Brain pericyte (primary cell): Measurements from ENCODE around the gene BTBD2.

Source experiments
- DNase-seq: peaks from one replicate; pipeline ENCODE4 v3.0.0-alpha.2; 2012; ENCODE audit warnings: low read depth, low spot score

The BTBD2 gene

GRCh38 chr19:1985588-1986356 lies 29.7 kb downstream of the BTBD2 start:
- no peak for DNase-seq

GRCh38 chr19:1984357-1984756 lies 31.2 kb downstream of the BTBD2 start:
- DNase-seq = no peak

- DNase-seq = no peak
Observed at GRCh38 chr19:1981253-1981652, 34.3 kb downstream of the BTBD2 start.

GRCh38 chr19:1980809-1981181 lies 34.7 kb downstream of the BTBD2 start:
- DNase-seq = no peak

GRCh38 chr19:1980091-1980808 lies 35.3 kb downstream of the BTBD2 start:
- DNase-seq = no peak

GRCh38 chr19:1979642-1980041 lies 35.9 kb downstream of the BTBD2 start:
- DNase-seq = no peak

GRCh38 chr19:1979017-1979416 lies 36.5 kb downstream of the BTBD2 start:
- DNase-seq = no peak

GRCh38 chr19:1978346-1978894 lies 37.1 kb downstream of the BTBD2 start:
- no peak for DNase-seq

- no peak for DNase-seq
Observed at GRCh38 chr19:1977120-1977519, 38.4 kb downstream of the BTBD2 start.

GRCh38 chr19:1975162-1975480 lies 40.4 kb downstream of the BTBD2 start:
- no peak for DNase-seq

- DNase-seq = no peak
Observed at GRCh38 chr19:1974381-1975161, 40.9 kb downstream of the BTBD2 start.

- no peak for DNase-seq
Observed at GRCh38 chr19:1970806-1971502, 44.6 kb downstream of the BTBD2 start.

GRCh38 chr19:1970003-1970805 lies 45.3 kb downstream of the BTBD2 start:
- DNase-seq = no peak

- DNase-seq = no peak
Observed at GRCh38 chr19:1969176-1970002, 46.1 kb downstream of the BTBD2 start.

- DNase-seq = no peak
Observed at GRCh38 chr19:1968279-1969175, 47.0 kb downstream of the BTBD2 start.

- DNase-seq = no peak
Observed at GRCh38 chr19:1967087-1967608, 48.4 kb downstream of the BTBD2 start.

- DNase-seq = no peak
Observed at GRCh38 chr19:1962674-1963073, 52.8 kb downstream of the BTBD2 start.

GRCh38 chr19:1961000-1961883 lies 54.3 kb downstream of the BTBD2 start:
- no peak for DNase-seq
